ENCODE results near the gene ATP2A1.

ATP2A1 gene

GRCh38 chr16:28932339-28933141 lies 54.3 kb downstream of the ATP2A1 start:
- DNase-seq (ENCODE audit: low read depth) = no peak
- H3K4me3 ChIP-seq (ENCODE audit: control insufficient read depth, low read depth, low read length) = no peak overlapping the region
- no peak for TF ChIP-seq CTCF (IDR thresholded peaks at IDR 0.05; ENCODE audit: control insufficient read depth, insufficient read depth, low read depth, low read length, missing control alignments)

- no peak for TF ChIP-seq CTCF (IDR thresholded peaks at IDR 0.05; ENCODE audit: control insufficient read depth, insufficient read depth, low read depth, low read length, missing control alignments)
- H3K4me3 ChIP-seq (ENCODE audit: control insufficient read depth, low read depth, low read length) = no peak overlapping the region
- no peak for DNase-seq (ENCODE audit: low read depth)
These were observed 54.9 kb downstream of the ATP2A1 start for GRCh38 chr16:28933171-28933570.

GRCh38 chr16:28935346-28935745 lies 57.1 kb downstream of the ATP2A1 start:
- H3K4me3 ChIP-seq (ENCODE audit: control insufficient read depth, low read depth, low read length) = no peak overlapping the region
- TF ChIP-seq CTCF (IDR thresholded peaks at IDR 0.05; ENCODE audit: control insufficient read depth, insufficient read depth, low read depth, low read length, missing control alignments) = no peak
- no peak for DNase-seq (ENCODE audit: low read depth)

GRCh38 chr16:28935924-28936783 lies 57.9 kb downstream of the ATP2A1 start:
- H3K4me3 ChIP-seq (ENCODE audit: control insufficient read depth, low read depth, low read length) = no peak overlapping the region

GRCh38 chr16:28936784-28937155 lies 58.5 kb downstream of the ATP2A1 start:
- TF ChIP-seq CTCF (IDR thresholded peaks at IDR 0.05; ENCODE audit: control insufficient read depth, insufficient read depth, low read depth, low read length, missing control alignments) = no peak
- no peak overlapping the region for H3K4me3 ChIP-seq (ENCODE audit: control insufficient read depth, low read depth, low read length)
- no peak for DNase-seq (ENCODE audit: low read depth)

More at GRCh38 chr16:28935924-28936783, 57.9 kb downstream of the ATP2A1 start:
- TF ChIP-seq CTCF (IDR thresholded peaks at IDR 0.05; ENCODE audit: control insufficient read depth, insufficient read depth, low read depth, low read length, missing control alignments) = no peak
- no peak for DNase-seq (ENCODE audit: low read depth)

GRCh38 chr16:28937222-28937876 lies 59.1 kb downstream of the ATP2A1 start:
- H3K4me3 ChIP-seq (ENCODE audit: control insufficient read depth, low read depth, low read length) = no peak overlapping the region
- no peak for TF ChIP-seq CTCF (IDR thresholded peaks at IDR 0.05; ENCODE audit: control insufficient read depth, insufficient read depth, low read depth, low read length, missing control alignments)

More at GRCh38 chr16:28937222-28937876, 59.1 kb downstream of the ATP2A1 start:
- no peak for DNase-seq (ENCODE audit: low read depth)
